Upper lobe of right lung (tissue), 1 donor: Measurements from ENCODE around the gene SLC16A10. TPM values are rescaled to one million over a fixed set of nuclear protein-coding genes. Genes with fewer than 3 reads are reported as not detected.

ENCODE experiments used
- ATAC-seq: fragments of 200-7000 bp; cut with Tn5 transposase; one replicate; pipeline ENCODE4 v1.9.1; 2020; ENCODE audit warnings: mild to moderate bottlenecking, moderate library complexity
- DNase-seq: peaks from one replicate; pipeline ENCODE4 v3.0.0-alpha.2; 2020
- H3K27ac ChIP-seq: fragments of 200-600 bp; one replicate; pipeline ENCODE4 v1.8.0; 2022
- H3K27me3 ChIP-seq: fragments of 200-600 bp; one replicate; pipeline ENCODE4 v1.8.0; 2022; ENCODE audit warnings: mild to moderate bottlenecking
- H3K36me3 ChIP-seq: fragments of 200-600 bp; one replicate; pipeline ENCODE4 v1.8.0; 2022
- H3K4me1 ChIP-seq: fragments of 200-600 bp; one replicate; pipeline ENCODE4 v1.8.0; 2022
- H3K4me3 ChIP-seq: fragments of 200-600 bp; one replicate; pipeline ENCODE4 v1.8.0; 2022; ENCODE audit warnings: mild to moderate bottlenecking
- H3K9me3 ChIP-seq: fragments of 200-600 bp; one replicate; pipeline ENCODE4 v1.8.0; 2022
- intact Hi-C: fragments of 100-400 bp; cut with DNase I; formaldehyde crosslinking; loops from one replicate; pipeline ENCODE4 v1.11.0; 2022
- total RNA-seq: library from RNA; stranded (reverse); fragmentation: NEBNext Ultra II Directional; extraction: Animal tissue kit (Norgen Biotek cat#: 25700); gene quantifications from one replicate; pipeline ENCODE4 v1.2.1, GENCODE V29; 2021
- TF ChIP-seq, protein P1 (sequence below): fragments of 200-600 bp; IDR thresholded peaks from one replicate; pipeline ENCODE4 v1.8.0; 2022; ENCODE audit warnings: antibody characterized with exemption
- donor health status: DM: no; HTN: yes; CAD: no; lungs with severe emphysema.

The SLC16A10 gene
- total RNA-seq, 1 donor from 2014 or later: 12.3 TPM

DNA sequence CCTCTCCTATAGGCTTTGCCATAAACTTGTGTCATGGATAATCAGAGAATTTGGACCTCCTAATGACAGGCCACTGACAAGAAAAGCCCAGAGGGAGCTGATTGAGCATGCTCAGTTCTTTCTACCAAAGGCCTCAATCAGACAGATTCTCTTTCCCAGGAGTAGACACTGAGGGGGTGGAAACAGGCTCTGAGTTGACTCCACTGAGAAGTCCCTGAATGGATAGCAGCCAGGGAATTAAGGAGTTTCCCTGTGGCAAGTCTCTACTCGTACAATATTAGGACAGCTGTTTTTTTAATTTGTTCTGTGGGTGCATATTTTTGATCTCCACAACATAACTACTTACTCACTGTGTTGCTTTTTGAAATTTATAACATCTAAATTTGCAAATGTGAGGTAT lies 63.3 kb downstream of the SLC16A10 start:
- Histone ChIP-seq H3K4me3 (no peak overlapping the region), H3K36me3 (no peaks in the 10 kb centered on the region), H3K9me3 (no peaks in the 10 kb centered on the region), H3K27me3 (no peaks in the 10 kb centered on the region), H3K27ac (no peak overlapping the region), H3K4me1 (no peaks in the 10 kb centered on the region)
- ATAC-seq: no peak
- intact Hi-C loops: no loop called here
- TF ChIP-seq, protein P1, sequence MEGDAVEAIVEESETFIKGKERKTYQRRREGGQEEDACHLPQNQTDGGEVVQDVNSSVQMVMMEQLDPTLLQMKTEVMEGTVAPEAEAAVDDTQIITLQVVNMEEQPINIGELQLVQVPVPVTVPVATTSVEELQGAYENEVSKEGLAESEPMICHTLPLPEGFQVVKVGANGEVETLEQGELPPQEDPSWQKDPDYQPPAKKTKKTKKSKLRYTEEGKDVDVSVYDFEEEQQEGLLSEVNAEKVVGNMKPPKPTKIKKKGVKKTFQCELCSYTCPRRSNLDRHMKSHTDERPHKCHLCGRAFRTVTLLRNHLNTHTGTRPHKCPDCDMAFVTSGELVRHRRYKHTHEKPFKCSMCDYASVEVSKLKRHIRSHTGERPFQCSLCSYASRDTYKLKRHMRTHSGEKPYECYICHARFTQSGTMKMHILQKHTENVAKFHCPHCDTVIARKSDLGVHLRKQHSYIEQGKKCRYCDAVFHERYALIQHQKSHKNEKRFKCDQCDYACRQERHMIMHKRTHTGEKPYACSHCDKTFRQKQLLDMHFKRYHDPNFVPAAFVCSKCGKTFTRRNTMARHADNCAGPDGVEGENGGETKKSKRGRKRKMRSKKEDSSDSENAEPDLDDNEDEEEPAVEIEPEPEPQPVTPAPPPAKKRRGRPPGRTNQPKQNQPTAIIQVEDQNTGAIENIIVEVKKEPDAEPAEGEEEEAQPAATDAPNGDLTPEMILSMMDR: no peak
- no peak for DNase-seq

DNA sequence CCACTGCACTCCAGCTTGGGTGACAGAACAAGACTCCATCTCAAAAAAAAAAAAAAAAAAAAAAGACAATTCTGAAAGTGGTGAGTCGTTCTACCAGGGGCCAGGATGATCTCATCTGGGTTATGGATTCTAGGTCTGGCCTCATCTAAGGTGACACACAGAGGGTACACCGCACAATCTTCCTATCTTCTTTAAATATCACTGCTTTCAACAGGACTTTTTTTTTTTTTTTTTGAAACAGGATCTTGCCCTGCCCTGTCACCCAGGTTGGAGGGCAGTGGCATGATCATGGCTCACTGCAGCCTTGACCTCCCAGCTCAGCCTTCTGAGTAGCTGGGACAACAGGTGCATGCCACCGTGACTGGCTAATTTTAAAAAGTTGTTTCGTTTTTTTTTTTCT lies 67.7 kb downstream of the SLC16A10 start:
- H3K36me3 ChIP-seq: no peaks in the 10 kb centered on the region
- H3K27me3 ChIP-seq: no peaks in the 10 kb centered on the region
- intact Hi-C loops: no loop called here
- H3K4me1 ChIP-seq: no peaks in the 10 kb centered on the region
- DNase-seq (no peak), ATAC-seq (no peak)
- TF ChIP-seq, protein P1: no peak
- no peaks in the 10 kb centered on the region for H3K9me3 ChIP-seq
- no peak overlapping the region for H3K27ac ChIP-seq
- no peak overlapping the region for H3K4me3 ChIP-seq

DNA sequence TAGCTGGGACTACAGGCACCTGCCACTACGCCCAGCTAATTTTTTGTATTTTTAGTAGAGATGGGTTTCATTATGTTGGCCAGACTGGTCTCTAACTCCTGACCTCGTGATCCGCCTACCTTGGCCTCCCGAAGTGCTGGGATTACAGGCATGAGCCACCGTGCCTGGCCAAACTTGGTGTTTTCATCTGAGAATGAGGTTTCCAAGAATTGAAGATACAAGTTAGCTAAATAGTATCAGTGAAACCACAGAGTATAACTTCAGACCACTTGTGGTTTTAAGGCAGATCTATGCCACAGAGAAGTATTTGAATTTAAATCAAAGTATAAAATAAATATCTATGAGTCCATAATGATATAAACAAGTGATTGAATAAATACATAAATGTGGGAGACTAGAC lies 70.1 kb downstream of the SLC16A10 start:
- Histone ChIP-seq H3K36me3 (no peaks in the 10 kb centered on the region), H3K27ac (no peak overlapping the region), H3K27me3 (no peaks in the 10 kb centered on the region), H3K4me3 (no peak overlapping the region), H3K4me1 (no peaks in the 10 kb centered on the region), H3K9me3 (no peaks in the 10 kb centered on the region)
- intact Hi-C loops: no loop called here
- ATAC-seq: no peak
- TF ChIP-seq, protein P1: no peak
- no peak for DNase-seq

DNA sequence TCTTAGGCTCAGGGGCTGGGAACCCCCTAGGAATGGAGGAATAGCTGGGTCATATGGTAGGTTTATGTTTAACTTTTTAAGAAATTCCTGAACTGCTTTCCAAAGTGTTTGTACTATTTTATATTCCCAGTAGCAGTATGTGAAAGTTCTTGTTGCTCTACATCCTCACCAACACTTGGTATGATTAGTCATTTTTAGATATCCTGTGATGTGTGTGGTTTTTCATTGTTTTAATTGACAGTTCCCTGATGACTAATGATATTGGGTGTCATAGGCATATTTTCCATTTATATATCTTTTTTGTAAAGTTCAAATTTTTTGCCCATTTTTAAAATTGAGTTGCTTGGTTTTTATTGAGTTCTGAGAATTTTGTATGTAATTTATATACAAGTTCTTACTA lies 72.3 kb downstream of the SLC16A10 start:
- intact Hi-C loops: no loop called here
- DNase-seq (no peak), ATAC-seq (no peak)
- Histone ChIP-seq H3K27ac (no peak overlapping the region), H3K9me3 (no peaks in the 10 kb centered on the region), H3K36me3 (no peaks in the 10 kb centered on the region), H3K4me1 (no peaks in the 10 kb centered on the region), H3K4me3 (no peak overlapping the region), H3K27me3 (no peaks in the 10 kb centered on the region)
- TF ChIP-seq, protein P1: no peak

DNA sequence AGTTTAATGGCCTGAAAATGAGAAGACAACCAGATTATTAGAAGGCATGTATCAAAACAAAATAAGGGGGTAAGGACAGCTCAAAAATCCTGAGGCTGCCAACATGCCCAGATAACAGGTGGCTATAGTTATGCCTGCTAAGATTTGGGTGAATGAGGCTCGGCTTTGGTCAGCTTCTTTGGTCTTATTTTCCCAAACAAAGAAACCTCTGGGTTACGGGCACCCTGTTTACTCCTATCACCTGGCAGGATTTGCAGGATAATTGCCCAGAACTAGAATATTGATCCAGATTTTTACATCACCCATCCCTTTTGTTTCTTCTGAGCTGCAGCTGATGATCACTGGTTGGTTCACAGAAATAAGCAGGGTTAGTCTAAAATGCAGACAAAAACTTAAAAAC lies 74.3 kb downstream of the SLC16A10 start:
- intact Hi-C loops: no loop called here
- H3K4me1 ChIP-seq: no peaks in the 10 kb centered on the region

More for the DNA sequence above, 74.3 kb downstream of the SLC16A10 start:
- Histone ChIP-seq H3K4me3 (no peak overlapping the region), H3K27ac (no peak overlapping the region), H3K27me3 (no peaks in the 10 kb centered on the region), H3K36me3 (no peaks in the 10 kb centered on the region), H3K9me3 (no peaks in the 10 kb centered on the region)
- DNase-seq: no peak
- ATAC-seq: no peak
- TF ChIP-seq, protein P1: no peak
